ENCODE measurements around the gene AGPAT3.

DNA sequence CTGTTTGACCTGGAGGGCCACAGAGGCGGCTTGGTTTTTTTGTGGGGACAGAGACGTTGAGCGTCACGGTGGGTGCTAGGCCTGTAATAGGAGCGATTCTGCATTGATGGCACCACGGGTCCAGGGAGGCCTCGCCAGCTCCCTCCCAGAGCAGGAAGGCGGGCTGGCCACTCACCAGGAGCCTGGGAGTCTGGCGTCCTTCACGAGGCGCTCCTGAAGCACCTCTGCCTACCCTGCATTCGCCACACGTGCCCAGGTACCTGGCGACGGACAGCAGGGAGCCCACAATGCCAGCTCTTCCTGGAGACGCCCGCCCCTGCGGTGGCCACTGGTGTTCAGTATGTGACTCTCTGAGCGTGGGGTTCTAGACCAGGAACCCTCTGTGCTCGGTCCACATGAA lies 77.2 kb downstream of the AGPAT3 start:
- TF ChIP-seq POU2F2 (IDR thresholded peaks at IDR 0.05; ENCODE audit: borderline replicate concordance, low read depth, low read length) = no peak
- TF ChIP-seq POLR2AphosphoS5 (IDR thresholded peaks at IDR 0.05; ENCODE audit: low read length) = no peak
- TF ChIP-seq SMC3 (IDR thresholded peaks at IDR 0.05; ENCODE audit: borderline replicate concordance, low read length) = no peak
- no peak for TF ChIP-seq BHLHE40 (IDR thresholded peaks at IDR 0.05; ENCODE audit: borderline replicate concordance in 1 of 2, low read depth in 2 of 2, low read length in 1 of 2)
- no peak for TF ChIP-seq EGR1 (IDR thresholded peaks at IDR 0.05; ENCODE audit: borderline replicate concordance in 1 of 2, low read depth in 2 of 2, low read length in 2 of 2)
- no peak for TF ChIP-seq TARDBP (IDR thresholded peaks at IDR 0.05; ENCODE audit: borderline replicate concordance)
- no peak for TF ChIP-seq MXI1 (IDR thresholded peaks at IDR 0.05; ENCODE audit: low read depth, low read length)
- TF ChIP-seq POLR2A (IDR thresholded peaks at IDR 0.05; ENCODE audit: low read depth, low read length) = no peak
- TF ChIP-seq SREBF2 (IDR thresholded peaks at IDR 0.05; ENCODE audit: low read length) = no peak
